HepG2 (cell line): Measurements from ENCODE around the gene GPLD1.

Experiments used
- CEBPB ChIP-seq: IDR thresholded peaks from 2 replicates; pipeline ENCODE4 v1.6.1; 2011; ENCODE audit warnings: low read depth, low read length, improper control_type of control experiment, borderline replicate concordance
- EZH2 ChIP-seq: conservative IDR thresholded peaks from 2 replicates; pipeline ENCODE4 v1.6.1; 2012; ENCODE audit warnings: mild to moderate bottlenecking, low read depth, low read length, moderate library complexity
- KDM4B ChIP-seq: sonication (generic); formaldehyde crosslinking; IDR thresholded peaks from 2 replicates; pipeline ENCODE4 v1.4.0; 2020; ENCODE audit warnings: missing genetic modification reagents
- MED13 ChIP-seq: sonication (generic); formaldehyde crosslinking; IDR thresholded peaks from 2 replicates; pipeline ENCODE4 v1.5.0; 2020; ENCODE audit warnings: missing genetic modification reagents
- NFE2L2 ChIP-seq: fragments of 150-350 bp; IDR thresholded peaks from 2 replicates; pipeline ENCODE4 v1.6.1; 2014; ENCODE audit warnings: low read length
- NFIC ChIP-seq: IDR thresholded peaks from 2 replicates; pipeline ENCODE4 v1.6.1; 2012; ENCODE audit warnings: mild to moderate bottlenecking, low read length, inconsistent platforms
- NR3C1 ChIP-seq: sonication (generic); formaldehyde crosslinking; IDR thresholded peaks from 2 replicates; pipeline ENCODE4 v1.4.0; 2020; ENCODE audit warnings: missing genetic modification reagents
- PTBP1 ChIP-seq: fragments of 200-400 bp; formaldehyde crosslinking; IDR thresholded peaks from 2 replicates; pipeline ENCODE4 v1.6.1; 2018; ENCODE audit warnings: low read length, low read depth; ENCODE audit not compliant: poor library complexity, severe bottlenecking

DNA sequence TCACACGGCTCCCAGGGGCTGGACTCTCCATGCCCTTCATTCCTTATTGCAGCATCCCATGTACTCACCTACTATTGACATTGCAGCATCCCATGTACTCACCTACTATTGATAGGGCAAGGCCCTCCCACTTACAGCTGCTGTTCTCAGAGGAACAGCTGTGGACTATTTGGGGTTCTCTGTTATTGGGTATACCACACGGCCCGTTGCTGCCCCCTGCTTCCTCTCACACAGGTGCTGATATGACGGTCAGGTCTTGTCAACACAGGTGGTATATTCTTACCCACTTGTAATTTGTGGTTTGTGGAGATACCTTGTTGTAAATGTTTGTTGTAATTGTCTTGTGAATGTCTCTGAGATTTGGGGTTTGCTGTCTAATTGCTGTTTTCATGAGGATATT is 24.2 kb upstream of the GPLD1 start:
- TF ChIP-seq NFE2L2 (no peak), EZH2 (no peak), CEBPB (no peak), PTBP1 (no peak), KDM4B (CRISPR knock-in tag) (no peak), NR3C1 (CRISPR knock-in tag) (no peak), NFIC (no peak), MED13 (CRISPR knock-in tag) (no peak)
